ENCODE data around the gene NCOA3.

NCOA3 gene

DNA sequence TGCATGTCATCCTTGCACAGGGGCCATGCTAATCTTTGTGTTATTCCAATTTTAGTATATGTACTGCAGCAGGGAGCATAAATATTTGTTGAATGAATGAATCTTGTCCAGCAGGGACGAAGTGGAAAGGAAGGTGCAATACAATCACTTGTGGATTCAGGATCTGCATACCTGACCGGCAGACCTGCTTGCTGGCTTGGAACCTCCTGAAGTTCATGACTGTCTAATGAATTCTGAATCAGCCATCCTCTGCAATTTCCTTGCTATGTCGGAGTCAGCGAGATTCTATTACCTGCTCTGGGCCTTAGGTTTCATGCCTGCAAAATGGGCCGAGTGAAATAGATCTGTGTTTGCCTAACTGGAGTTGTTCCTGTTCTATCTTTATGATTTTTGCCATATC is 17.4 kb upstream of the NCOA3 start:
- TF ChIP-seq, protein P1, sequence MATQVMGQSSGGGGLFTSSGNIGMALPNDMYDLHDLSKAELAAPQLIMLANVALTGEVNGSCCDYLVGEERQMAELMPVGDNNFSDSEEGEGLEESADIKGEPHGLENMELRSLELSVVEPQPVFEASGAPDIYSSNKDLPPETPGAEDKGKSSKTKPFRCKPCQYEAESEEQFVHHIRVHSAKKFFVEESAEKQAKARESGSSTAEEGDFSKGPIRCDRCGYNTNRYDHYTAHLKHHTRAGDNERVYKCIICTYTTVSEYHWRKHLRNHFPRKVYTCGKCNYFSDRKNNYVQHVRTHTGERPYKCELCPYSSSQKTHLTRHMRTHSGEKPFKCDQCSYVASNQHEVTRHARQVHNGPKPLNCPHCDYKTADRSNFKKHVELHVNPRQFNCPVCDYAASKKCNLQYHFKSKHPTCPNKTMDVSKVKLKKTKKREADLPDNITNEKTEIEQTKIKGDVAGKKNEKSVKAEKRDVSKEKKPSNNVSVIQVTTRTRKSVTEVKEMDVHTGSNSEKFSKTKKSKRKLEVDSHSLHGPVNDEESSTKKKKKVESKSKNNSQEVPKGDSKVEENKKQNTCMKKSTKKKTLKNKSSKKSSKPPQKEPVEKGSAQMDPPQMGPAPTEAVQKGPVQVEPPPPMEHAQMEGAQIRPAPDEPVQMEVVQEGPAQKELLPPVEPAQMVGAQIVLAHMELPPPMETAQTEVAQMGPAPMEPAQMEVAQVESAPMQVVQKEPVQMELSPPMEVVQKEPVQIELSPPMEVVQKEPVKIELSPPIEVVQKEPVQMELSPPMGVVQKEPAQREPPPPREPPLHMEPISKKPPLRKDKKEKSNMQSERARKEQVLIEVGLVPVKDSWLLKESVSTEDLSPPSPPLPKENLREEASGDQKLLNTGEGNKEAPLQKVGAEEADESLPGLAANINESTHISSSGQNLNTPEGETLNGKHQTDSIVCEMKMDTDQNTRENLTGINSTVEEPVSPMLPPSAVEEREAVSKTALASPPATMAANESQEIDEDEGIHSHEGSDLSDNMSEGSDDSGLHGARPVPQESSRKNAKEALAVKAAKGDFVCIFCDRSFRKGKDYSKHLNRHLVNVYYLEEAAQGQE (IDR thresholded peaks at IDR 0.05; ENCODE audit: low read depth), result no peak
- TF ChIP-seq, protein P2, sequence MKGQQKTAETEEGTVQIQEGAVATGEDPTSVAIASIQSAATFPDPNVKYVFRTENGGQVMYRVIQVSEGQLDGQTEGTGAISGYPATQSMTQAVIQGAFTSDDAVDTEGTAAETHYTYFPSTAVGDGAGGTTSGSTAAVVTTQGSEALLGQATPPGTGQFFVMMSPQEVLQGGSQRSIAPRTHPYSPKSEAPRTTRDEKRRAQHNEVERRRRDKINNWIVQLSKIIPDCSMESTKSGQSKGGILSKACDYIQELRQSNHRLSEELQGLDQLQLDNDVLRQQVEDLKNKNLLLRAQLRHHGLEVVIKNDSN (IDR thresholded peaks at IDR 0.05), result no peak
- TF ChIP-seq TCF12 (IDR thresholded peaks at IDR 0.05; ENCODE audit: low read depth), result no peak
- no peak for TF ChIP-seq CEBPB (IDR thresholded peaks at IDR 0.05)
- TF ChIP-seq NFIC (IDR thresholded peaks at IDR 0.05), result no peak
- TF ChIP-seq, protein P3, sequence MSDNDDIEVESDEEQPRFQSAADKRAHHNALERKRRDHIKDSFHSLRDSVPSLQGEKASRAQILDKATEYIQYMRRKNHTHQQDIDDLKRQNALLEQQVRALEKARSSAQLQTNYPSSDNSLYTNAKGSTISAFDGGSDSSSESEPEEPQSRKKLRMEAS (IDR thresholded peaks at IDR 0.05), result no peak
- TF ChIP-seq CREB1 (IDR thresholded peaks at IDR 0.05; ENCODE audit: low read depth), result no peak
- no peak for TF ChIP-seq RAD21 (IDR thresholded peaks at IDR 0.05; ENCODE audit: low read depth)
- TF ChIP-seq ZBTB7A (IDR thresholded peaks at IDR 0.05; ENCODE audit: low read depth), result no peak
- no peak for TF ChIP-seq FOXM1 (IDR thresholded peaks at IDR 0.05; ENCODE audit: borderline replicate concordance, low read depth)
- TF ChIP-seq TEAD4 (IDR thresholded peaks at IDR 0.05), result no peak
- TF ChIP-seq TAF1 (IDR thresholded peaks at IDR 0.05; ENCODE audit: low read depth), result no peak
- no peak for TF ChIP-seq YY1 (IDR thresholded peaks at IDR 0.05; ENCODE audit: low read depth)
- no peak for TF ChIP-seq EP300 (IDR thresholded peaks at IDR 0.05; ENCODE audit: borderline replicate concordance)

DNA sequence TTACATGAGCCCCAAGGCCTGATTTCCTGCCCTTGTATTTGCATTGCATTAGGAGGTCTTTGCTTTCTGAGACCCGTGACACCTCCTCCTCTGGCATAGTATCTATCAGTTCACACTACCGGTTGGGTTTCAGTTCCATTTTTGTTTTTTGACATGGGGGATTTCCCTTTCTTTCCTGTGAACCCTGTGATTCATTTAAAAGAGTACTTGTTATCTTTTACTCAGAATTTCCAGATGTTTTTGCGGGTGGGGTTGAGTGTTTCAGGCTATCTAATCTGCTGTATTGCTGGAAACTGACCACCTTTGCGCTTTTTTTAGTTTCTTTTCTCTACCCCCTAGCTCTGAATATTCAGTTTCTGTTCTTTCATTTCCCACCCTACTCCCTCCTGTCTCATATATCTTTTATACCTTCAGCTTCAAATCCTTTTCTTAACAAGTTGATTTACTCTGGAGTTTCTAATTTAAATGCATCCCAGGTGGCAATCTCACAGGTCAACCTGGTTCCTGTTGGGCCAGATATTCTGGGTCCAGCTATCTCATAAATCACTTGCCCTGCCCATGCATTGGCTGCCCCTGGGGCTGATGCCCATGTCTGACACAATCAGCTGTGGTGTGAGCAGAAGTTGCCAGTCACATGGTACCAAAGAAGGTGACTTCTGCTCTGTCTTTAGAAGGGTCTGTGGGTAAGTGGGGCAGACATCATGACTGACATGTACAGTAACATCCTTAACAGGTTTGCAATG is 14.3 kb upstream of the NCOA3 start:
- TF ChIP-seq RAD21 (IDR thresholded peaks at IDR 0.05; ENCODE audit: low read depth) (no peak), CEBPB (IDR thresholded peaks at IDR 0.05) (no peak), EGR1 (IDR thresholded peaks at IDR 0.05) (no peak), NFIC (IDR thresholded peaks at IDR 0.05) (no peak), TCF12 (IDR thresholded peaks at IDR 0.05; ENCODE audit: low read depth) (no peak), TAF1 (IDR thresholded peaks at IDR 0.05; ENCODE audit: low read depth) (no peak), YY1 (IDR thresholded peaks at IDR 0.05; ENCODE audit: low read depth) (no peak), CREB1 (IDR thresholded peaks at IDR 0.05; ENCODE audit: low read depth) (no peak), FOXM1 (IDR thresholded peaks at IDR 0.05; ENCODE audit: borderline replicate concordance, low read depth) (no peak)
- TF ChIP-seq, protein P1 (IDR thresholded peaks at IDR 0.05; ENCODE audit: low read depth), result no peak

DNA sequence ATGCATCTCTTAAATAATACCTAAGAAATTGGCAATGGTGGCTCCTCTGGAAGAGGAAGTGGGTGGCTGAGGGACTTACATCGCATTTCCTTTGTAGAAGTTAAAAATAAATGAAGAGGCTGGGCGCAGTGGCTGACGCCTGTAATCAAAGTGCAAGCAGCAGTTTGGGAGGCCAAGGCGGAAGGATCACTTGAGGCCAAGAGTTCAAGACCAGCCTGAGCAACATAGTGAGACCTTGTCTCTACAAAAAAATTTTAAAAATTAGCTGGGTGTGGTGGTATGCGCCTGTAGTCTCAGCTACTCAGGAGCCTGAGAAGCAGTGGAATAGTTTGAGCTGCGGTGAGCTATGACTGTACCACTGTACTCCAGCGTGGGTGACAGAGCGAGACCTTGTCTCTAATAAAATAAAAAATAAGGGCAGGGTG is 12.2 kb upstream of the NCOA3 start:
- no peak for TF ChIP-seq ZBTB7A (IDR thresholded peaks at IDR 0.05; ENCODE audit: low read depth)
- TF ChIP-seq EP300 (IDR thresholded peaks at IDR 0.05; ENCODE audit: borderline replicate concordance), result no peak
- TF ChIP-seq NFIC (IDR thresholded peaks at IDR 0.05), result no peak
- TF ChIP-seq TCF12 (IDR thresholded peaks at IDR 0.05; ENCODE audit: low read depth), result no peak
- TF ChIP-seq TAF1 (IDR thresholded peaks at IDR 0.05; ENCODE audit: low read depth), result no peak
- no peak for TF ChIP-seq TEAD4 (IDR thresholded peaks at IDR 0.05)
- TF ChIP-seq, protein P3 (IDR thresholded peaks at IDR 0.05), result no peak
- TF ChIP-seq RAD21 (IDR thresholded peaks at IDR 0.05; ENCODE audit: low read depth), result no peak
- no peak for TF ChIP-seq EGR1 (IDR thresholded peaks at IDR 0.05)
- TF ChIP-seq, protein P2 (IDR thresholded peaks at IDR 0.05), result no peak
- TF ChIP-seq, protein P1 (IDR thresholded peaks at IDR 0.05; ENCODE audit: low read depth), result no peak
- no peak for TF ChIP-seq FOXM1 (IDR thresholded peaks at IDR 0.05; ENCODE audit: borderline replicate concordance, low read depth)
- no peak for TF ChIP-seq YY1 (IDR thresholded peaks at IDR 0.05; ENCODE audit: low read depth)
- TF ChIP-seq CEBPB (IDR thresholded peaks at IDR 0.05), result no peak
- TF ChIP-seq CREB1 (IDR thresholded peaks at IDR 0.05; ENCODE audit: low read depth), result no peak

DNA sequence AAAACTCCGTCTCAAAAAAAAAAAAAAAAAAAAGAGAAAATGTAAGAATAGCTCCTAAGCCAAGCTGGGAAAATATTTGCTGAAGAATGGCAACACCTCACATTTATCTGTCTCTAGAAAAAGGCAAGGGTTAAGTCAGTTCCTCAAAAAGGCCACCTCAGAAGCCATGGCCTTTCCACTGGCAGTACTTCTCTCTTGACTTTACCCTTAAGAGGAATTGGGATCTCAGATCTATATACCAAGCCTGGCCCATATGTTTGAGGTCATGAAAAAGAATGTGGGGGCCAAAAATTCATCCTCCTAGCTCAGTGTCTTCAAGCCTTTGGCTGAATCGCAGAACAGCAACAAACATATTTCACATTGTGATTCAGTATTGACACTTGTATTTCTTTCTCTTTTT is 10.9 kb upstream of the NCOA3 start:
- no peak for TF ChIP-seq YY1 (IDR thresholded peaks at IDR 0.05; ENCODE audit: low read depth)
- TF ChIP-seq, protein P3 (IDR thresholded peaks at IDR 0.05), result no peak
- no peak for TF ChIP-seq TEAD4 (IDR thresholded peaks at IDR 0.05)
- TF ChIP-seq CEBPB (IDR thresholded peaks at IDR 0.05), result no peak
- TF ChIP-seq, protein P2 (IDR thresholded peaks at IDR 0.05), result no peak
- TF ChIP-seq RAD21 (IDR thresholded peaks at IDR 0.05; ENCODE audit: low read depth), result no peak
- TF ChIP-seq CREB1 (IDR thresholded peaks at IDR 0.05; ENCODE audit: low read depth), result no peak
- TF ChIP-seq TAF1 (IDR thresholded peaks at IDR 0.05; ENCODE audit: low read depth), result no peak
- no peak for TF ChIP-seq TCF12 (IDR thresholded peaks at IDR 0.05; ENCODE audit: low read depth)
- no peak for TF ChIP-seq NFIC (IDR thresholded peaks at IDR 0.05)
- no peak for TF ChIP-seq ZBTB7A (IDR thresholded peaks at IDR 0.05; ENCODE audit: low read depth)
- TF ChIP-seq EP300 (IDR thresholded peaks at IDR 0.05; ENCODE audit: borderline replicate concordance), result no peak
- TF ChIP-seq, protein P1 (IDR thresholded peaks at IDR 0.05; ENCODE audit: low read depth), result no peak
- no peak for TF ChIP-seq EGR1 (IDR thresholded peaks at IDR 0.05)
- no peak for TF ChIP-seq FOXM1 (IDR thresholded peaks at IDR 0.05; ENCODE audit: borderline replicate concordance, low read depth)

Measured in Ishikawa (cell line).